Measurements from ENCODE around the gene TPPP2. TPM values are rescaled to one million over a fixed set of nuclear protein-coding genes. Genes with fewer than 3 reads are reported as not detected.
A peak's percentile ranks its signal among the peaks of the same experiment; 100 is the strongest.

Gene TPPP2
- total RNA-seq, 1 experiment from 2014 or later = not detected

DNA sequence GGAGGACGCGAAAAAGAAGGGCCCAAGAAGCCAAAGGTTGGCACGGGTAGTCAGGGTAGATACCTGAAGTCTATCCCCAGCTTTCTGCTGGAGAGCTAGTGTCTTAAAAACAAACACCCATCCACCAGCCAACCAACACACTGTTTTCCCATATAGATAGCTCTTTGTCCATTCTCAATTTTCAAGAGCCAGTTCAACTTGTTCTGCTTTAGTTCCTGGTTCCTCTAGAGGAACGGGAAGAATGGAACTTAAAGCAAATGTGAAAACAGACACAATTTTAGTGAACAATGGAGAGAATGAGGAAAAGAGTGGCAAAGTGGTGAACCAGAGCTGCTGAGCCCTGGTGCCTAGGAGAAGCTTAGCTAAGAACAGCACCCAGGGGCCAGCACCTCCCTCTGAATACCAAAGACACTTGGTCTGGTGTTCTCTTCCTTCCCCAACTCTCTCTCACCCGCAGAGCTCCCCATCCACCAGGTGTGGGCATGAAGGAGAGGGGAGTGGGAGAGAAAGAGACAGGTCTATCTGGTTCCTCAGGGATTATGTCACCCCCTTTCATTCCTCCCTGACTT, 9.0 kb upstream of the TPPP2 start:
- no peak for DNase-seq
- TF ChIP-seq CTCF (IDR thresholded peaks at IDR 0.05; ENCODE audit: unreplicated experiment) = no peak
- Mint-ChIP-seq H3K4me3 (ENCODE audit: low read depth, unreplicated experiment) (no peak overlapping the region), H3K4me1 (ENCODE audit: low read depth, unreplicated experiment) (peaks cover 8% of the 10 kb centered on the region), H3K27me3 (ENCODE audit: unreplicated experiment) (peaks cover 28% of the 10 kb centered on the region), H3K9me3 (ENCODE audit: low read depth, unreplicated experiment) (no peaks in the 10 kb centered on the region), H3K27ac (ENCODE audit: unreplicated experiment) (no peak overlapping the region), H3K36me3 (ENCODE audit: insufficient read depth, unreplicated experiment) (peaks cover 8% of the 10 kb centered on the region)
- BruUV-seq (replicated peaks) = no TSS peak
- CTCF ChIA-PET = interaction anchor here (0.7 to 0.8 kb wide), 3 partner anchors 19 to 84 kb away, joined by 3 to 4 read pairs (median 3); no protein-coding TSS in a partner anchor
- intact Hi-C loops (cut with micrococcal nuclease; ENCODE audit: unreplicated experiment) = no loop called here

DNA sequence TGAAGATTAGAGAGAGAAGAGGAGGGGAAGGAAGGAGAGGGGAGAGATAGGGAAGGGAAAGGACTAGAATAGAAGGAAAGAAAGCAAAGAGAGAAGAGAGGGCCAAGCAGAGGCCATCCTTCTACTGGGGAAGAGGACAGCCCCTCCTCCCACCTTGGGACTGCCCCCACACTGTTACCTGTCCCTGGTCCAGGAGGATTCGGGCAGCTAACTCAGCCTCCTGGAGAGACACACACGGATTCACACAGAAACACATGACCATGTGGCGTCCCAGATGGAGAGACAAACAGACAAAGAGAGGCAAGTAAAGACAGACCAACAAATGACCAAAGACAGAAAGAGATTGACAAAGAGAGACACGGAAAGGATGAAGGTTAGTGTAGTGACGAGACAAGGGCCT, 7.3 kb upstream of the TPPP2 start:
- Mint-ChIP-seq H3K36me3 (ENCODE audit: insufficient read depth, unreplicated experiment) (peaks cover 8% of the 10 kb centered on the region), H3K9me3 (ENCODE audit: low read depth, unreplicated experiment) (no peaks in the 10 kb centered on the region), H3K4me1 (ENCODE audit: low read depth, unreplicated experiment) (peaks cover 8% of the 10 kb centered on the region), H3K27ac (ENCODE audit: unreplicated experiment) (no peak overlapping the region), H3K27me3 (ENCODE audit: unreplicated experiment) (peaks cover 28% of the 10 kb centered on the region), H3K4me3 (ENCODE audit: low read depth, unreplicated experiment) (no peak overlapping the region)
- BruUV-seq (replicated peaks) = no TSS peak
- CTCF ChIA-PET = no interaction called here
- no peak for DNase-seq
- no peak for TF ChIP-seq CTCF (IDR thresholded peaks at IDR 0.05; ENCODE audit: unreplicated experiment)
- intact Hi-C loops (cut with micrococcal nuclease; ENCODE audit: unreplicated experiment) = no loop called here

- BruUV-seq (replicated peaks) = no TSS peak
- peaks cover 8% of the 10 kb centered on the region for H3K4me1 Mint-ChIP-seq (ENCODE audit: low read depth, unreplicated experiment)
- H3K27me3 Mint-ChIP-seq (ENCODE audit: unreplicated experiment) = peaks cover 28% of the 10 kb centered on the region
- intact Hi-C loops (cut with micrococcal nuclease; ENCODE audit: unreplicated experiment) = no loop called here
- no peak for DNase-seq
- H3K9me3 Mint-ChIP-seq (ENCODE audit: low read depth, unreplicated experiment) = no peaks in the 10 kb centered on the region
- no peak overlapping the region for H3K4me3 Mint-ChIP-seq (ENCODE audit: low read depth, unreplicated experiment)
- CTCF ChIA-PET = interaction anchor here (0.5 to 1.2 kb wide), 3 partner anchors 17 to 341 kb away, joined by 3 to 5 read pairs (median 4); no protein-coding TSS in a partner anchor
- no peak overlapping the region for H3K27ac Mint-ChIP-seq (ENCODE audit: unreplicated experiment)
- H3K36me3 Mint-ChIP-seq (ENCODE audit: insufficient read depth, unreplicated experiment) = peaks cover 8% of the 10 kb centered on the region
- no peak for TF ChIP-seq CTCF (IDR thresholded peaks at IDR 0.05; ENCODE audit: unreplicated experiment)
These were observed 6.8 kb upstream of the TPPP2 start for GRCh38 chr14:21023174-21023573.

DNA sequence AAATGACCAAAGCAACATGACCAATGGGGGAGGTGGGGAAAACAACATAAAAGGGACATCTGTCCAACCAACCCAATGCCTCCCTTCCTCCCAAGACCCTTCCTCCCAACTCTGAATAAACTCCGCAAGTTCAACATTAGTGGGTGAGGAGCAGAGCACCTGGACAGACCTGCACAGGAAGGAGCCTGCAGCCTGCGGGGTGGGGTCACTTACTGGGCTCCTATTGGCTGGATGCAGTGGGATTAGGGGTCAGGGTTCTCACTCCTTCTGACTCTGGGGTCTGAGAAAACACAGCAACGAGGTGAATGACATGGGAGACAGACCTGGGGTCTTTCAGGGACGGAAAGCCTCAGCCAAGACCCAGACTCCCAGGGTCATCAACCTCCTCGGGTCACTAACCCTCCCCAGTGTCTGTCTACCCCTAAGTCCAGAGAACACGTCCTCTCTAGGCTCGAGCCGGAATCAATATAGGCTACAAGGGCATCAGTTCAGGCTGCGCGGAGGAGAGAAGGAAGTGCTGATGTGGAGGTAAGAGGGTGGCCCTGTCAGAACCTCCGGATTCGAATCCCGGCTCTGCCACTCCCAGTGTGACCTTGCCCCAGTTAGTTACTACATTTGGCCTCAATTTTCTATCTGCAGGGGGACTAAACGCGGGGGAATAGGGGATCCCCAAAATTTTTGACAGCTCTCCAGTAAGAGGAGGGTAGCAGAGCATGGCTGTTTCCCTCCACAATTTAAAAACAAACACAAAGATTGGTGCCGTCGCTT, 6.0 kb upstream of the TPPP2 start:
- Mint-ChIP-seq H3K27ac (ENCODE audit: unreplicated experiment) (no peak overlapping the region), H3K9me3 (ENCODE audit: low read depth, unreplicated experiment) (no peaks in the 10 kb centered on the region), H3K36me3 (ENCODE audit: insufficient read depth, unreplicated experiment) (peaks cover 8% of the 10 kb centered on the region), H3K27me3 (ENCODE audit: unreplicated experiment) (peaks cover 28% of the 10 kb centered on the region), H3K4me1 (ENCODE audit: low read depth, unreplicated experiment) (peaks cover 8% of the 10 kb centered on the region), H3K4me3 (ENCODE audit: low read depth, unreplicated experiment) (peak overlapping the region; percentile 63)
- DNase-seq = no peak
- CTCF ChIA-PET = interaction anchor here (0.6 to 1.3 kb wide), 5 partner anchors 9 to 340 kb away, joined by 3 to 6 read pairs (median 4); no protein-coding TSS in a partner anchor
- BruUV-seq (replicated peaks) = no TSS peak
- intact Hi-C loops (cut with micrococcal nuclease; ENCODE audit: unreplicated experiment) = no loop called here
- no peak for TF ChIP-seq CTCF (IDR thresholded peaks at IDR 0.05; ENCODE audit: unreplicated experiment)

Measured in Calu3 (cell line).